HepG2 (cell line): ENCODE measurements around the gene PHAX. TPM values are rescaled to one million over a fixed set of nuclear protein-coding genes. Genes with fewer than 3 reads are reported as not detected.

ENCODE experiments used
- HINFP ChIP-seq: sonication (generic); formaldehyde crosslinking; IDR thresholded peaks from 2 replicates; pipeline ENCODE4 v1.4.0; 2020; ENCODE audit warnings: low read depth, mild to moderate bottlenecking, missing genetic modification reagents
- KLF6 ChIP-seq: IDR thresholded peaks from 2 replicates; pipeline ENCODE4 v1.8.0; 2016; ENCODE audit warnings: missing biosample characterization, missing genetic modification reagents
- MEIS1 ChIP-seq: sonication (generic); formaldehyde crosslinking; IDR thresholded peaks from 2 replicates; pipeline ENCODE4 v1.9.0; 2021; ENCODE audit warnings: mild to moderate bottlenecking, missing genetic modification reagents, moderate library complexity, borderline replicate concordance
- MEIS2 ChIP-seq: sonication (generic); formaldehyde crosslinking; IDR thresholded peaks from 2 replicates; pipeline ENCODE4 v1.9.0; 2021; ENCODE audit warnings: mild to moderate bottlenecking, missing genetic modification reagents
- NCOA5 ChIP-seq: sonication (generic); formaldehyde crosslinking; IDR thresholded peaks from 2 replicates; pipeline ENCODE4 v1.4.0; 2020; ENCODE audit warnings: missing genetic modification reagents
- NRL ChIP-seq: sonication (generic); formaldehyde crosslinking; IDR thresholded peaks from 2 replicates; pipeline ENCODE4 v1.5.0; 2020; ENCODE audit warnings: missing genetic modification reagents, mild to moderate bottlenecking, moderate library complexity, borderline replicate concordance
- SP5 ChIP-seq: IDR thresholded peaks from 2 replicates; pipeline ENCODE4 v1.6.1; 2016; ENCODE audit warnings: low read depth, borderline replicate concordance
- TEAD3 ChIP-seq: optimal IDR thresholded peaks from 2 replicates; pipeline ENCODE3; 2016; ENCODE audit warnings: borderline replicate concordance
- TRIM24 ChIP-seq: sonication (generic); formaldehyde crosslinking; IDR thresholded peaks from 2 replicates; pipeline ENCODE4 v1.8.0; 2022; ENCODE audit warnings: mild to moderate bottlenecking, missing genetic modification reagents
- ZFX ChIP-seq: sonication (generic); formaldehyde crosslinking; IDR thresholded peaks from 2 replicates; pipeline ENCODE4 v1.4.0; 2020; ENCODE audit warnings: mild to moderate bottlenecking, low read depth, missing genetic modification reagents, moderate library complexity
- ZMYM4 ChIP-seq: sonication (generic); formaldehyde crosslinking; IDR thresholded peaks from 2 replicates; pipeline ENCODE4 v1.8.1; 2023; ENCODE audit warnings: mild to moderate bottlenecking, missing genetic modification reagents
- ZNF17 ChIP-seq: sonication (generic); formaldehyde crosslinking; IDR thresholded peaks from 2 replicates; pipeline ENCODE4 v1.5.0; 2020; ENCODE audit warnings: mild to moderate bottlenecking, missing genetic modification reagents
- ZNF20 ChIP-seq: sonication (generic); formaldehyde crosslinking; IDR thresholded peaks from 2 replicates; pipeline ENCODE4 v1.4.0; 2020; ENCODE audit warnings: mild to moderate bottlenecking, moderate library complexity, missing genetic modification reagents
- ZNF563 ChIP-seq: sonication (generic); formaldehyde crosslinking; IDR thresholded peaks from 2 replicates; pipeline ENCODE4 v1.8.0; 2022; ENCODE audit warnings: mild to moderate bottlenecking, moderate library complexity, missing genetic modification reagents
- ZNF609 ChIP-seq: sonication (generic); formaldehyde crosslinking; IDR thresholded peaks from 2 replicates; pipeline ENCODE4 v1.4.0; 2020; ENCODE audit warnings: mild to moderate bottlenecking, missing genetic modification reagents, borderline replicate concordance
- ZNF709 ChIP-seq: sonication (generic); formaldehyde crosslinking; IDR thresholded peaks from 2 replicates; pipeline ENCODE4 v1.5.0; 2020; ENCODE audit warnings: mild to moderate bottlenecking, missing genetic modification reagents
- ZNF773 ChIP-seq: sonication (generic); formaldehyde crosslinking; IDR thresholded peaks from 2 replicates; pipeline ENCODE4 v1.4.0; 2020; ENCODE audit warnings: missing genetic modification reagents, borderline replicate concordance
- ZNF891 ChIP-seq: sonication (generic); formaldehyde crosslinking; IDR thresholded peaks from 2 replicates; pipeline ENCODE4 v1.5.0; 2020; ENCODE audit warnings: mild to moderate bottlenecking, missing genetic modification reagents
- polyA plus RNA-seq, 8 experiments: library from polyadenylated mRNA; depleted of rRNA in 3 of 8; stranded (reverse) in 7 of 8; unstranded in 1 of 8; fragments of >200 nt; fragmentation: Illumina TruSeq in 4 of 8; extraction: Trizol in 4 of 8; gene quantifications; 2 replicates each; pipeline versions ENCODE4 v1.2.1 to v1.2.3, GENCODE V29; 2011 to 2016; ENCODE audit warnings: low read depth in 4 of 8, missing spikeins in 1 of 8, mixed read lengths in 1 of 8; ENCODE audit not compliant: insufficient read depth in 1 of 8
- total RNA-seq, 5 experiments: library from RNA; depleted of rRNA; stranded (reverse); fragments of >200 nt; fragmentation: Illumina TruSeq; extraction: Trizol; gene quantifications; 2 replicates each; pipeline ENCODE4 v1.2.3, GENCODE V29; 2016; ENCODE audit warnings: low read depth in 1 of 5
- TF ChIP-seq, protein P1 (sequence below): sonication (generic); formaldehyde crosslinking; IDR thresholded peaks from 2 replicates; pipeline ENCODE4 v1.8.0; 2022; ENCODE audit warnings: missing genetic modification reagents, mild to moderate bottlenecking, borderline replicate concordance
- TF ChIP-seq, protein P2 (sequence below): sonication (generic); formaldehyde crosslinking; IDR thresholded peaks from 2 replicates; pipeline ENCODE4 v1.4.0; 2020; ENCODE audit warnings: missing genetic modification reagents

PHAX gene
- total and polyA plus RNA-seq, 2 of the 13 experiments (the other 11 are each of a cell fraction or from before 2014, with no cell fraction given): 20.0 to 59.7 TPM

GRCh38 chr5:126594748-126595485 lies 5.8 kb upstream of the PHAX start, which contains the start of gene ALDH7A1 (continued):
- TF ChIP-seq, protein P1, sequence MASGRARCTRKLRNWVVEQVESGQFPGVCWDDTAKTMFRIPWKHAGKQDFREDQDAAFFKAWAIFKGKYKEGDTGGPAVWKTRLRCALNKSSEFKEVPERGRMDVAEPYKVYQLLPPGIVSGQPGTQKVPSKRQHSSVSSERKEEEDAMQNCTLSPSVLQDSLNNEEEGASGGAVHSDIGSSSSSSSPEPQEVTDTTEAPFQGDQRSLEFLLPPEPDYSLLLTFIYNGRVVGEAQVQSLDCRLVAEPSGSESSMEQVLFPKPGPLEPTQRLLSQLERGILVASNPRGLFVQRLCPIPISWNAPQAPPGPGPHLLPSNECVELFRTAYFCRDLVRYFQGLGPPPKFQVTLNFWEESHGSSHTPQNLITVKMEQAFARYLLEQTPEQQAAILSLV (CRISPR knock-in tag): peak; percentile 76; the same call in 1 of the 2 replicates
- TF ChIP-seq ZNF20 (CRISPR knock-in tag) (no peak), TRIM24 (CRISPR knock-in tag) (no peak), ZNF563 (CRISPR knock-in tag) (peak; percentile 53; the same call in 1 of the 2 replicates), ZNF17 (CRISPR knock-in tag) (no peak), ZMYM4 (CRISPR knock-in tag) (peak; percentile 90), ZNF709 (CRISPR knock-in tag) (no peak), KLF6 (CRISPR knock-in tag) (peak; percentile 57; the same call in 1 of the 2 replicates), NCOA5 (CRISPR knock-in tag) (no peak), ZFX (CRISPR knock-in tag) (peak; percentile 99), MEIS1 (peak; percentile 36; the same call in 1 of the 2 replicates), TEAD3 (peak; percentile 58), ZNF609 (CRISPR knock-in tag) (peak; percentile 50; the same call in 1 of the 2 replicates), HINFP (CRISPR knock-in tag) (no peak), SP5 (0 out of 2 replicates have a peak, but pooled peaks have one; percentile 59), MEIS2 (CRISPR knock-in tag) (peak; percentile 64; the same call in 1 of the 2 replicates), NRL (CRISPR knock-in tag) (no peak), ZNF773 (no peak), ZNF891 (CRISPR knock-in tag) (0 out of 2 replicates have a peak, but pooled peaks have one; percentile 68)
- TF ChIP-seq, protein P2, sequence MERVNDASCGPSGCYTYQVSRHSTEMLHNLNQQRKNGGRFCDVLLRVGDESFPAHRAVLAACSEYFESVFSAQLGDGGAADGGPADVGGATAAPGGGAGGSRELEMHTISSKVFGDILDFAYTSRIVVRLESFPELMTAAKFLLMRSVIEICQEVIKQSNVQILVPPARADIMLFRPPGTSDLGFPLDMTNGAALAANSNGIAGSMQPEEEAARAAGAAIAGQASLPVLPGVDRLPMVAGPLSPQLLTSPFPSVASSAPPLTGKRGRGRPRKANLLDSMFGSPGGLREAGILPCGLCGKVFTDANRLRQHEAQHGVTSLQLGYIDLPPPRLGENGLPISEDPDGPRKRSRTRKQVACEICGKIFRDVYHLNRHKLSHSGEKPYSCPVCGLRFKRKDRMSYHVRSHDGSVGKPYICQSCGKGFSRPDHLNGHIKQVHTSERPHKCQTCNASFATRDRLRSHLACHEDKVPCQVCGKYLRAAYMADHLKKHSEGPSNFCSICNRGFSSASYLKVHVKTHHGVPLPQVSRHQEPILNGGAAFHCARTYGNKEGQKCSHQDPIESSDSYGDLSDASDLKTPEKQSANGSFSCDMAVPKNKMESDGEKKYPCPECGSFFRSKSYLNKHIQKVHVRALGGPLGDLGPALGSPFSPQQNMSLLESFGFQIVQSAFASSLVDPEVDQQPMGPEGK (CRISPR knock-in tag): peak; percentile 60; the same call in 1 of the 2 replicates
